ENCODE measurements around the gene TBCK. TPM values are rescaled to one million over a fixed set of nuclear protein-coding genes. Genes with fewer than 3 reads are reported as not detected.

The TBCK gene
- total and polyA plus RNA-seq, 2 experiments from 2014 or later: 34.1 to 36.9 TPM

DNA sequence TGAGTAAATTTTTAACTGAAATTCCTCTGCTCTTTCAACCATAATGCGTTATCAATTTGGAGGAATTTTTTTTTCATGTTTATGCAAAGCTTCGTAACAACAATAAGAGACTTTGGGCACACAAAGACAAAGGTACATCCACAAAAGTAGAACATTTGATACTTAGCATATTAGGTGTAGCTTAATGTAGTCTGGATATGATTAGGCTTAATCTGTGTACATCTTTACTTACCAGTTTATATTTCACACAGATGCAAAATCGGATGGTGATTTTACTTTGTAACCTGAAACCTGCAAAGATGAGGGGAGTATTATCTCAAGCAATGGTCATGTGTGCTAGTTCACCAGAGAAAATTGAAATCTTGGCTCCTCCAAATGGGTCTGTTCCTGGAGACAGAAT is 20.6 kb upstream of the TBCK start:
- no peak overlapping the region for H3K27ac ChIP-seq
- TF ChIP-seq, protein P1, sequence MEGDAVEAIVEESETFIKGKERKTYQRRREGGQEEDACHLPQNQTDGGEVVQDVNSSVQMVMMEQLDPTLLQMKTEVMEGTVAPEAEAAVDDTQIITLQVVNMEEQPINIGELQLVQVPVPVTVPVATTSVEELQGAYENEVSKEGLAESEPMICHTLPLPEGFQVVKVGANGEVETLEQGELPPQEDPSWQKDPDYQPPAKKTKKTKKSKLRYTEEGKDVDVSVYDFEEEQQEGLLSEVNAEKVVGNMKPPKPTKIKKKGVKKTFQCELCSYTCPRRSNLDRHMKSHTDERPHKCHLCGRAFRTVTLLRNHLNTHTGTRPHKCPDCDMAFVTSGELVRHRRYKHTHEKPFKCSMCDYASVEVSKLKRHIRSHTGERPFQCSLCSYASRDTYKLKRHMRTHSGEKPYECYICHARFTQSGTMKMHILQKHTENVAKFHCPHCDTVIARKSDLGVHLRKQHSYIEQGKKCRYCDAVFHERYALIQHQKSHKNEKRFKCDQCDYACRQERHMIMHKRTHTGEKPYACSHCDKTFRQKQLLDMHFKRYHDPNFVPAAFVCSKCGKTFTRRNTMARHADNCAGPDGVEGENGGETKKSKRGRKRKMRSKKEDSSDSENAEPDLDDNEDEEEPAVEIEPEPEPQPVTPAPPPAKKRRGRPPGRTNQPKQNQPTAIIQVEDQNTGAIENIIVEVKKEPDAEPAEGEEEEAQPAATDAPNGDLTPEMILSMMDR (IDR thresholded peaks at IDR 0.05; ENCODE audit: low read depth, low read length): no peak
- H3K9me3 ChIP-seq (ENCODE audit: low read depth): no peaks in the 10 kb centered on the region
- no peaks in the 10 kb centered on the region for H3K4me1 ChIP-seq (ENCODE audit: low read depth)
- H3K4me3 ChIP-seq: no peak overlapping the region
- peaks cover 32% of the 10 kb centered on the region for H3K36me3 ChIP-seq
- DNase-seq (ENCODE audit: low read depth in 1 of 2, low spot score in 1 of 2): no peak
- no peaks in the 10 kb centered on the region for H3K27me3 ChIP-seq

DNA sequence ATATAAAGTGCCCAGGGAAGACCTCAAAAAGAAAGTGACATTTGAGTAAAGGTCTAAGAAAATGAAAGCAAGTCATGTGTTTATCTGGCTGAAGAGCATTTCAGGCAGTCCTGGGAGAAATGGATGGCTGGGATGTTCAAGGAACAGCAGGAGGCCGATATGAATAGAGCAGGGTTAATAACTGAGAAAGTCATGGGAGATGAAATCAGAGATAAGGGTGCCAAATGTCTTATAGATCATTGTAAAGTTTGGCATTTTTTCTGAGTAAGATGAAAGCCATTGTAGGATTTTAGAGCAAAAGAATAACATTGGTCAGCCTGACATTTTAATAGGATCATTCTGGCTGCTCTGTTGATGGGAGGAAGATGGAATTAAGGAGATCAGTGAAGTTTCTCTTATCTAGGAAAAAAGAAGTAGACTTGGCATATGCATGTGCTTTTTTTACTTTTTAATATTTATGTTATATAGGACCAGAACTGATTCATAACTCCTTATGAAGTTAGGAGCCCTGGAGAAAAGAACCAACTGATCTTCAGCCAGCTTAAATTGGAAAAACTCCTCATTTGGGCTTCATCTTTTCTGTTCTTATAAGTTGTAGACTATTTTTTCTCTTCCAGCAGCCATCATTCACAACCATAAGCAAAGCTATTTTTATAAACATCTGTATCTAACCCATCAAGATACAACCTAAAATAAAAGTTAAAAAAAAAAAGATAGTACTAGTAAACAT is 18.9 kb upstream of the TBCK start:
- Histone ChIP-seq H3K27ac (no peak overlapping the region), H3K4me3 (no peak overlapping the region), H3K27me3 (no peaks in the 10 kb centered on the region), H3K9me3 (ENCODE audit: low read depth) (no peaks in the 10 kb centered on the region), H3K36me3 (peaks cover 42% of the 10 kb centered on the region), H3K4me1 (ENCODE audit: low read depth) (no peaks in the 10 kb centered on the region)
- TF ChIP-seq, protein P1 (IDR thresholded peaks at IDR 0.05; ENCODE audit: low read depth, low read length): no peak
- no peak for DNase-seq (ENCODE audit: low read depth in 1 of 2, low spot score in 1 of 2)

DNA sequence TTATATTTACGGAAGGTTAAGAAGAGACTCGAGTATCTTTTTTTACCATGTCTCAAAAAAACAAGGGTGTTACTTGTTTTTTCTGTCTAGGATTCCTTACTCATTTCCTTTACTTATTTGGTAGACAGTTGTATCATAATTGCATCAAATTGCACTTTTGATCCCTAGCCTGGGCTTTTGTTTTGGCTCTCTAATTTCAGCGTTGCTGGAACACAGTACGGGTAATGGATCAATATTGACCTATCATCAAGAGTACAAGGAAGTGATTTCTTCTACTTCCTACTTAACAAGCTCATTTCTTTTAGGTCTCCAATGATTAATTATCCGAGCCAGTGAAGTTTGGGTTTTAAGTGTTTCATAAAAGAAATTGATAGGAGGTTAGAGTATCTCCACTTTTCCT is 17.2 kb upstream of the TBCK start:
- TF ChIP-seq, protein P1 (IDR thresholded peaks at IDR 0.05; ENCODE audit: low read depth, low read length): no peak
- H3K36me3 ChIP-seq: peaks cover 42% of the 10 kb centered on the region
- H3K9me3 ChIP-seq (ENCODE audit: low read depth): no peaks in the 10 kb centered on the region

DNA sequence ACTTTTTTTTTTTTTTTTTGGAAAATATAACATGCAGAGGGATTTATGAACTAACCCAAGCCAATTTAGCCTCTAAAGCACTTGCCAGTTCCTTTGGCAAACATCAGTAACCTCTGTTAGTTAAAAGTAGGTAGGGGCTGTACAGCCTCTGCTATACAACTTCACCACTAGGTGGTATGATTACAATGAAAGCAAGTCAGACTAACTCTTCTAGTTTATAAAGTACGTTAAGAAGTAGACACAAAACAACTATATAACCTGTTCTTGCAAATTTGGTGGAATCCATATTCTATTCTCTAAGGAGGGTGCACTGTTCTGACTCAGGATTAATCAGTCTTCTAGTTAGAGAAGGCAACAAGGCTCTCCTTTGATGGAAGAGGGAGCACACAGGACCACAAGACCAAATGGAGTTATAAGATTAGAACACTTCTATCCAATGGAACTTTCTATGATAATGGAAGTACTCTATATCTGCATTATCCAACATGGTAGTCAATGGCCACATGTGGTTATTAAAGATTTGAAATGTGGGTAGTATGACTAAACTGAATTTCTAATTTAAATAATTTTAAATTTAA is 13.1 kb upstream of the TBCK start:
- Histone ChIP-seq H3K4me3 (no peak overlapping the region), H3K36me3 (peaks cover 41% of the 10 kb centered on the region), H3K27ac (no peak overlapping the region), H3K4me1 (ENCODE audit: low read depth) (no peaks in the 10 kb centered on the region), H3K9me3 (ENCODE audit: low read depth) (no peaks in the 10 kb centered on the region), H3K27me3 (no peaks in the 10 kb centered on the region)
- peak; percentile 46 to 61 for DNase-seq (ENCODE audit: low read depth in 1 of 2, low spot score in 1 of 2)
- TF ChIP-seq, protein P1 (IDR thresholded peaks at IDR 0.05; ENCODE audit: low read depth, low read length): peak; percentile 77

More for the DNA sequence above, 17.2 kb upstream of the TBCK start:
- no peaks in the 10 kb centered on the region for H3K4me1 ChIP-seq (ENCODE audit: low read depth)
- no peak overlapping the region for H3K27ac ChIP-seq
- H3K4me3 ChIP-seq: no peak overlapping the region
- H3K27me3 ChIP-seq: no peaks in the 10 kb centered on the region
- no peak for DNase-seq (ENCODE audit: low read depth in 1 of 2, low spot score in 1 of 2)

DNA sequence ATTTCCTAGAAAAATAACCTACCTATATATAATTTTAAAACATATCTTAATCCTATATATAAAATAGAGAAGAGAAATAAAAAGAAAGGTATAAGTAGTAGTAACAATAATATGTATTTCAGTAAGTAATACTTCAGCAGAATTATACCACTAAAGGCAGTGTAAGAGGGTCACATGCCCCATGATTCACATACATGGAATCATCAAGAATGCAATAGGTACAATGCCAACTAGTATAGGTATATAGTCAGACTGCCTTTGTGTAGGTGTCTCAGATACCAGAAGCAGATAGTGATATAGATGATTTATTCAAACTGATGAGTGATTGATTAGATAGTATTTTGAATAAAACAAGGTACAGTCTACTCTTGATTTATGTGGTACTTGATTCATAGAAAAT is 9.8 kb upstream of the TBCK start:
- H3K4me3 ChIP-seq: no peak overlapping the region
- no peaks in the 10 kb centered on the region for H3K27me3 ChIP-seq
- TF ChIP-seq, protein P1 (IDR thresholded peaks at IDR 0.05; ENCODE audit: low read depth, low read length): no peak
- peaks cover 3% of the 10 kb centered on the region for H3K4me1 ChIP-seq (ENCODE audit: low read depth)
- H3K9me3 ChIP-seq (ENCODE audit: low read depth): no peaks in the 10 kb centered on the region
- no peak for DNase-seq (ENCODE audit: low read depth in 1 of 2, low spot score in 1 of 2)
- peaks cover 29% of the 10 kb centered on the region for H3K36me3 ChIP-seq
- no peak overlapping the region for H3K27ac ChIP-seq
